K562 (cell line): ENCODE measurements around the gene PKDREJ. TPM values are rescaled to one million over a fixed set of nuclear protein-coding genes. Genes with fewer than 3 reads are reported as not detected.

Experiments used
- CREBBP ChIP-seq: IDR thresholded peaks from one replicate; pipeline ENCODE4 v1.6.1; 2012; ENCODE audit warnings: low read depth, mild to moderate bottlenecking, control low read depth, inconsistent platforms, low read length
- ETV5 ChIP-seq: sonication (generic); formaldehyde crosslinking; IDR thresholded peaks from 2 replicates; pipeline ENCODE4 v1.4.0; 2020; ENCODE audit warnings: low read depth, mild to moderate bottlenecking, missing genetic modification reagents
- ETV6 ChIP-seq, 3 experiments: fragments of 150-350 bp in 1 of 3; sonication (generic) in 1 of 3; formaldehyde crosslinking in 1 of 3; IDR thresholded peaks; 2 replicates each; pipeline versions ENCODE4 v1.6.1 to v1.8.0; 2014 to 2022; ENCODE audit warnings: borderline replicate concordance in 2 of 3, low read depth in 2 of 3, antibody characterized with exemption in 1 of 3, low read length in 1 of 3, mild to moderate bottlenecking in 1 of 3, missing genetic modification reagents in 1 of 3
- HDAC6 ChIP-seq: IDR thresholded peaks from 2 replicates; pipeline ENCODE4 v1.6.1; 2012; ENCODE audit warnings: low read depth, mild to moderate bottlenecking, control low read depth, inconsistent platforms, low read length, moderate library complexity
- HSF4 ChIP-seq: fragments of 250-450 bp; sonication (Bioruptor Pico); IDR thresholded peaks from 2 replicates; pipeline ENCODE4 v2.1.2; 2022; ENCODE audit warnings: mild to moderate bottlenecking, moderate library complexity, borderline replicate concordance
- MED1 ChIP-seq: sonication (generic); formaldehyde crosslinking; IDR thresholded peaks from 2 replicates; pipeline ENCODE4 v1.8.1; 2023; ENCODE audit warnings: missing genetic modification reagents, borderline replicate concordance
- POLR3G ChIP-seq: IDR thresholded peaks from 2 replicates; pipeline ENCODE4 v1.6.1; 2011; ENCODE audit not compliant: insufficient read length, insufficient replicate concordance; ENCODE audit errors: extremely low read depth
- RNF2 ChIP-seq: sonication (generic); IDR thresholded peaks from 2 replicates; pipeline ENCODE4 v1.6.1; 2016
- ZNF384 ChIP-seq: IDR thresholded peaks from 2 replicates; pipeline ENCODE4 v1.6.1; 2012; ENCODE audit warnings: low read depth, low read length, improper control_type of control experiment
- polyA plus RNA-seq, 8 experiments: library from polyadenylated mRNA; depleted of rRNA in 4 of 8; stranded (reverse) in 5 of 8; unstranded in 3 of 8; fragments of >200 nt; fragmentation: Nextera tagmentation in 2 of 8; fragmentation: Illumina TruSeq in 1 of 8; extraction: Ambion mirVana in 2 of 8; extraction: Trizol in 1 of 8; gene quantifications; 2 replicates each; pipeline versions ENCODE4 v1.2.1 to v1.2.3, GENCODE V29; 2011 to 2014; ENCODE audit warnings: inconsistent platforms in 1 of 8, missing spikeins in 1 of 8
- total RNA-seq, 7 experiments: library from RNA; depleted of rRNA in 6 of 7; stranded (reverse); fragments of >200 nt in 6 of 7; fragmentation: Illumina TruSeq in 2 of 7; extraction: Trizol in 2 of 7; gene quantifications; 2 replicates each; pipeline versions ENCODE4 v1.2.1 to v1.2.3, GENCODE V29; 2011 to 2021; ENCODE audit warnings: low replicate concordance in 1 of 7
- TF ChIP-seq, protein P1 (sequence below): fragments of 150-350 bp; conservative IDR thresholded peaks from 2 replicates; pipeline ENCODE4 v1.6.1; 2014; ENCODE audit warnings: low read length

Gene PKDREJ
- total and polyA plus RNA-seq, 9 of the 15 experiments (the other 6 are each of a cell fraction or from before 2014, with no cell fraction given): 0.03 TPM; not detected in 8

- no peak for TF ChIP-seq CREBBP
- TF ChIP-seq, protein P1, sequence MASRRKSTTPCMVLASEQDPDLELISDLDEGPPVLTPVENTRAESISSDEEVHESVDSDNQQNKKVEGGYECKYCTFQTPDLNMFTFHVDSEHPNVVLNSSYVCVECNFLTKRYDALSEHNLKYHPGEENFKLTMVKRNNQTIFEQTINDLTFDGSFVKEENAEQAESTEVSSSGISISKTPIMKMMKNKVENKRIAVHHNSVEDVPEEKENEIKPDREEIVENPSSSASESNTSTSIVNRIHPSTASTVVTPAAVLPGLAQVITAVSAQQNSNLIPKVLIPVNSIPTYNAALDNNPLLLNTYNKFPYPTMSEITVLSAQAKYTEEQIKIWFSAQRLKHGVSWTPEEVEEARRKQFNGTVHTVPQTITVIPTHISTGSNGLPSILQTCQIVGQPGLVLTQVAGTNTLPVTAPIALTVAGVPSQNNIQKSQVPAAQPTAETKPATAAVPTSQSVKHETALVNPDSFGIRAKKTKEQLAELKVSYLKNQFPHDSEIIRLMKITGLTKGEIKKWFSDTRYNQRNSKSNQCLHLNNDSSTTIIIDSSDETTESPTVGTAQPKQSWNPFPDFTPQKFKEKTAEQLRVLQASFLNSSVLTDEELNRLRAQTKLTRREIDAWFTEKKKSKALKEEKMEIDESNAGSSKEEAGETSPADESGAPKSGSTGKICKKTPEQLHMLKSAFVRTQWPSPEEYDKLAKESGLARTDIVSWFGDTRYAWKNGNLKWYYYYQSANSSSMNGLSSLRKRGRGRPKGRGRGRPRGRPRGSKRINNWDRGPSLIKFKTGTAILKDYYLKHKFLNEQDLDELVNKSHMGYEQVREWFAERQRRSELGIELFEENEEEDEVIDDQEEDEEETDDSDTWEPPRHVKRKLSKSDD: no peak
- no peak for TF ChIP-seq POLR3G
- TF ChIP-seq HSF4: no peak
- no peak for TF ChIP-seq MED1 (CRISPR knock-in tag)
- TF ChIP-seq HDAC6: no peak
- no peak for TF ChIP-seq ETV6 (IDR thresholded peaks at IDR 0.05; ENCODE audit: borderline replicate concordance in 1 of 2, low read depth in 2 of 2, low read length in 1 of 2)
- no peak for TF ChIP-seq ETV6 (CRISPR knock-in tag; IDR thresholded peaks at IDR 0.05; ENCODE audit: borderline replicate concordance)
- TF ChIP-seq ZNF384: no peak
- no peak for TF ChIP-seq RNF2
- no peak for TF ChIP-seq ETV5
Observed at GRCh38 chr22:46259374-46259773, 3.8 kb downstream of the PKDREJ start (continued).
